GM13976 (cell line): ENCODE data around the gene GATD1.

Source experiments
- DNase-seq: peaks from one replicate; pipeline ENCODE4 v3.0.0; 2012; ENCODE audit warnings: low spot score
- CTCF ChIP-seq: IDR thresholded peaks from 2 replicates; pipeline ENCODE4 v1.5.1; 2012; ENCODE audit warnings: borderline replicate concordance, mild to moderate bottlenecking; ENCODE audit not compliant: insufficient read depth; ENCODE audit errors: extremely low read depth, missing control alignments, control extremely low read depth
- in situ Hi-C: fragments of 300-500 bp; cut with MboI; formaldehyde crosslinking; loops from one replicate; pipeline ENCODE4 v1.12.0; 2022; ENCODE audit warnings: low sequenced_read_pairs, mixed read lengths, inconsistent platforms; ENCODE audit not compliant: unreplicated experiment

The GATD1 gene

GRCh38 chr11:783581-784015 is 6.3 kb upstream of the GATD1 start:
- TF ChIP-seq CTCF = no peak
- no peak for DNase-seq
- in situ Hi-C loops = no loop called here

GRCh38 chr11:782264-783174 is 5.2 kb upstream of the GATD1 start:
- DNase-seq = no peak
- in situ Hi-C loops = no loop called here
- TF ChIP-seq CTCF = no peak

- TF ChIP-seq CTCF = no peak
- DNase-seq = no peak
- in situ Hi-C loops = no loop called here
These were observed 2.8 kb upstream of the GATD1 start for GRCh38 chr11:779955-780532.

GRCh38 chr11:778976-779954 is 2.0 kb upstream of the GATD1 start:
- DNase-seq = no peak
- in situ Hi-C loops = no loop called here
- TF ChIP-seq CTCF = no peak

GRCh38 chr11:776561-777287 is 563 bp downstream of the GATD1 start:
- peak; percentile 79 for DNase-seq
- in situ Hi-C loops = no loop called here

More at GRCh38 chr11:776561-777287, 563 bp downstream of the GATD1 start:
- TF ChIP-seq CTCF = peak; percentile 10
